Natural killer cell (primary cell): Measurements from ENCODE around the gene ARHGAP11A. TPM values are rescaled to one million over a fixed set of nuclear protein-coding genes. Genes with fewer than 3 reads are reported as not detected.

Experiments
- ATAC-seq, 3 donors: fragments of 150-1000 bp in 2 of 3; fragments of 200-7000 bp in 1 of 3; cut with Tn5 transposase; 1 replicate in 1 of 3; 2 replicates in 2 of 3; pipeline ENCODE4 v1.10.0; 2021; ENCODE audit warnings: mild to moderate bottlenecking in 2 of 3, moderate library complexity in 2 of 3
- DNase-seq, 2 donors: peaks; one replicate each; pipeline versions ENCODE4 v3.0.0 to v3.0.0-alpha.2; 2013 to 2021; ENCODE audit warnings: mixed read lengths in 1 of 2
- H3K27ac ChIP-seq: one replicate; pipeline ENCODE4 v1.5.1; 2013; ENCODE audit warnings: mild to moderate bottlenecking, low read length
- H3K27me3 ChIP-seq: one replicate; pipeline ENCODE4 v1.6.1; 2013; ENCODE audit warnings: low read length; ENCODE audit not compliant: control insufficient read depth, insufficient read depth
- H3K36me3 ChIP-seq: one replicate; pipeline ENCODE4 v1.6.1; 2013; ENCODE audit warnings: low read length; ENCODE audit not compliant: control insufficient read depth, insufficient read depth
- H3K4me1 ChIP-seq: one replicate; pipeline ENCODE4 v1.6.1; 2013; ENCODE audit warnings: low read length; ENCODE audit not compliant: control insufficient read depth, insufficient read depth
- H3K4me3 ChIP-seq: one replicate; pipeline ENCODE4 v1.5.1; 2013; ENCODE audit warnings: low read length
- H3K9me3 ChIP-seq: one replicate; pipeline ENCODE4 v1.6.1; 2013; ENCODE audit warnings: low read length; ENCODE audit not compliant: control insufficient read depth, insufficient read depth
- H3K27ac Mint-ChIP-seq, 2 donors: one replicate each; pipeline ENCODE4 v1.8.0; 2022; ENCODE audit warnings: mild to moderate bottlenecking in 2 of 2, mixed read lengths in 2 of 2, moderate library complexity in 1 of 2
- H3K27me3 Mint-ChIP-seq, 2 donors: one replicate each; pipeline ENCODE4 v1.8.0; 2022; ENCODE audit warnings: low read depth in 2 of 2, mixed read lengths in 2 of 2
- H3K36me3 Mint-ChIP-seq: one replicate; pipeline ENCODE4 v1.8.0; 2022; ENCODE audit warnings: mixed read lengths
- H3K4me1 Mint-ChIP-seq, 2 donors: one replicate each; pipeline ENCODE4 v1.8.0; 2022; ENCODE audit warnings: mixed read lengths in 2 of 2
- H3K4me3 Mint-ChIP-seq: one replicate; pipeline ENCODE4 v1.8.0; 2022; ENCODE audit warnings: mild to moderate bottlenecking, moderate library complexity, mixed read lengths
- H3K9me3 Mint-ChIP-seq, 2 donors: one replicate each; pipeline ENCODE4 v1.8.0; 2022; ENCODE audit warnings: mixed read lengths in 2 of 2
- CTCF ChIP-seq: fragments of 200-600 bp; IDR thresholded peaks from one replicate; pipeline ENCODE4 v1.8.0; 2022; ENCODE audit warnings: antibody characterized with exemption
- WGBS: methylation state at CpG from one replicate; pipeline ENCODE4 v1.1.7; 2013; ENCODE audit warnings: missing lambda C conversion rate; ENCODE audit not compliant: insufficient coverage; 5-methylcytosine and 5-hydroxymethylcytosine counted together
- intact Hi-C: fragments of 100-400 bp; cut with micrococcal nuclease; formaldehyde crosslinking; loops from one replicate; pipeline ENCODE4 v1.14.2; 2022
- total RNA-seq, 4 donors: library from RNA; stranded (reverse); fragments of 120-200 nt in 1 of 4; gene quantifications; one replicate each; pipeline versions ENCODE4 v1.2.3 to v1.2.4, GENCODE V29; 2013 to 2022

Gene ARHGAP11A
- total RNA-seq, 3 donors from 2014 or later (not counting 1 experiment from before 2014, with no cell fraction given): 1.4 to 8.1 (median 5.6) TPM

GRCh38 chr15:32671339-32672325 is 56.3 kb downstream of the ARHGAP11A start:
- H3K4me1 Mint-ChIP-seq: no peaks in the 10 kb centered on the region

GRCh38 chr15:32674681-32675080 is 59.4 kb downstream of the ARHGAP11A start:
- no peak overlapping the region for H3K4me3 Mint-ChIP-seq
- 93% methylated on average over 2 of the region's 2 CpGs for WGBS
- no peak for ATAC-seq

More at GRCh38 chr15:32671339-32672325, 56.3 kb downstream of the ARHGAP11A start:
- DNase-seq (no peak), ATAC-seq (no peak)
- intact Hi-C loops: no loop called here
- Histone ChIP-seq H3K27ac (no peak overlapping the region), H3K4me1 (no peaks in the 10 kb centered on the region), H3K27me3 (no peaks in the 10 kb centered on the region), H3K36me3 (no peaks in the 10 kb centered on the region), H3K9me3 (no peaks in the 10 kb centered on the region), H3K4me3 (no peak overlapping the region)
- no peaks in the 10 kb centered on the region for H3K36me3 Mint-ChIP-seq
- no peak overlapping the region for H3K27ac Mint-ChIP-seq
- no peak overlapping the region for H3K4me3 Mint-ChIP-seq
- 96% methylated on average over 29 of the region's 29 CpGs for WGBS
- H3K27me3 Mint-ChIP-seq: peaks cover 0 to 2% of the 10 kb centered on the region in 2 donors
- TF ChIP-seq CTCF: no peak
- no peaks in the 10 kb centered on the region for H3K9me3 Mint-ChIP-seq

DNA sequence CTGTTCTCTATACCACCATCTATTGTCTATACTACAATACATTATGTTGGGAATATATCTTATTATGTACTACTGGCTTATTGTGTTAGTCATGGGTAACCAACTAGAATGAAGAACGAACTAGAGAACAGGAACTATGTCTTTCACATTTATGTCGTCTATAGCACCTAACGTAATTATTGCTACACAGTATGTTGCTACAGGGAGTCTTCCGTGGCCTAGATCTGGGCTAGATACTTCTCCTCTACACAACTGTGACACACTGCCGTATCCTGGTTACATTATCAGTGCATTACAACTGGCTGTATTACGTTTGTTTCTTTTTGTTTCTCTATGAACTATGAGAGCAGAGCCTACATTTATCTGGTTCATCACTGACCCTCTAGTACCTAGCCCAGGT is 60.2 kb downstream of the ARHGAP11A start:
- Mint-ChIP-seq H3K4me1 (no peaks in the 10 kb centered on the region), H3K27me3 (peaks cover 2 to 11% of the 10 kb centered on the region in 2 donors), H3K27ac (no peak overlapping the region), H3K4me3 (no peak overlapping the region), H3K36me3 (no peaks in the 10 kb centered on the region), H3K9me3 (no peaks in the 10 kb centered on the region)
- H3K9me3 ChIP-seq: no peaks in the 10 kb centered on the region
- TF ChIP-seq CTCF: no peak
- intact Hi-C loops: no loop called here
- DNase-seq (no peak), ATAC-seq (no peak)
- H3K4me1 ChIP-seq: no peaks in the 10 kb centered on the region
- H3K4me3 ChIP-seq: no peak overlapping the region
- no peak overlapping the region for H3K27ac ChIP-seq
- no peaks in the 10 kb centered on the region for H3K36me3 ChIP-seq
- 70% methylated on average over 5 of the region's 6 CpGs for WGBS
- H3K27me3 ChIP-seq: no peaks in the 10 kb centered on the region

More at GRCh38 chr15:32674681-32675080, 59.4 kb downstream of the ARHGAP11A start:
- H3K27me3 Mint-ChIP-seq: peaks cover 2 to 11% of the 10 kb centered on the region in 2 donors
- H3K4me1 Mint-ChIP-seq: no peaks in the 10 kb centered on the region
- H3K27ac Mint-ChIP-seq: no peak overlapping the region
- intact Hi-C loops: no loop called here
- H3K9me3 Mint-ChIP-seq: no peaks in the 10 kb centered on the region
- H3K27me3 ChIP-seq: no peaks in the 10 kb centered on the region
- no peaks in the 10 kb centered on the region for H3K36me3 Mint-ChIP-seq
- no peak for TF ChIP-seq CTCF
- no peak overlapping the region for H3K4me3 ChIP-seq
- no peak overlapping the region for H3K27ac ChIP-seq
- H3K9me3 ChIP-seq: no peaks in the 10 kb centered on the region
- H3K4me1 ChIP-seq: no peaks in the 10 kb centered on the region
- no peak for DNase-seq
- H3K36me3 ChIP-seq: no peaks in the 10 kb centered on the region
